ENCODE data around the gene ARHGAP33.

The ARHGAP33 gene

GRCh38 chr19:35811317-35812219 is 36.2 kb downstream of the ARHGAP33 start:
- FAIRE-seq, result no peak
- TF ChIP-seq CTCF (IDR thresholded peaks at IDR 0.05; ENCODE audit: insufficient read depth, missing control alignments), result no peak
- no peak for DNase-seq (ENCODE audit: insufficient read length, low spot score)

DNA sequence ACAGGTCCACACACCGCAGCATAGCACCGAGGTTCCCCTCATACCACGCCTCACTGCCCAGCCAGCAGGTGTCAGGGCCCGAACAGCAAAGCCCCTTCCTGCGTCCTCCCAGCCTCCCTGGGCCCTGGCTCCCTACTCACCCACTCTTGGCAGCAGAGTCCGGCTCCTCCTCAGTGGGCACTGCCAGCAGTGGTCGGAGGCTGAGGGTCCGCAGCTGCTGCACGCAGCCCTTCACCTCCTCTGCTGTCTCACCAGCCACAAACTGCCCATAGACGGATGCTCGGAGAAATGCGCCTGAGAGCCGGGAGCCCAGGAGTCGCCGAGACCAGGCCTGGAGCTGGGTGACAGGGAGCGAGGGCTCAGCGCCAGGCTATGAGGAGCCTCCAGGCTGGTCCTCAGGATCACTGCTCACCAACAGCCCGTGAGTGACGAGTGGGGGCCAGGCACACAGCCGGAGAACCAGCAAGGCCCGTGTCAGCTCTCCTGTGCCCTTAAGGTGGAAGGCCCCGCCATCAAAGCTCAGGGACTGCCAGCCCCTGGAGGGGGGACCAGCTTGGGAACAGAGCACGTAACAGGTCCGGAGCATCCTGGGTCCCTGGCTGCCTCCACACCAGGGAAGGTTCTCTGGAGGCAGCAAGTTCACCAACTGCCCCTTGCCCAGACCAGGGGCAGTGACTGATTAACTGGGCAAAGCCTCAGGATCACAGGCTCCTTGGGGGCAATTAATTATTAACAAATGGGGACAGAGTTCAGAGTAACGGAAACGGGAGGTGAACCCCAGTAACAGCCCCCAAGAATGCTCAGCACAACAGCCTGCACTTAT is 37.1 kb downstream of the ARHGAP33 start, which contains the start of gene PRODH2:
Gene PRODH2 (minus strand): TSS at position 626 of the 823 bp plus-strand sequence. CDS start 40 bp downstream, at position 586.
- DNase-seq (ENCODE audit: insufficient read length, low spot score) (no peak), FAIRE-seq (no peak)
- TF ChIP-seq CTCF (IDR thresholded peaks at IDR 0.05; ENCODE audit: insufficient read depth, missing control alignments), result no peak

DNA sequence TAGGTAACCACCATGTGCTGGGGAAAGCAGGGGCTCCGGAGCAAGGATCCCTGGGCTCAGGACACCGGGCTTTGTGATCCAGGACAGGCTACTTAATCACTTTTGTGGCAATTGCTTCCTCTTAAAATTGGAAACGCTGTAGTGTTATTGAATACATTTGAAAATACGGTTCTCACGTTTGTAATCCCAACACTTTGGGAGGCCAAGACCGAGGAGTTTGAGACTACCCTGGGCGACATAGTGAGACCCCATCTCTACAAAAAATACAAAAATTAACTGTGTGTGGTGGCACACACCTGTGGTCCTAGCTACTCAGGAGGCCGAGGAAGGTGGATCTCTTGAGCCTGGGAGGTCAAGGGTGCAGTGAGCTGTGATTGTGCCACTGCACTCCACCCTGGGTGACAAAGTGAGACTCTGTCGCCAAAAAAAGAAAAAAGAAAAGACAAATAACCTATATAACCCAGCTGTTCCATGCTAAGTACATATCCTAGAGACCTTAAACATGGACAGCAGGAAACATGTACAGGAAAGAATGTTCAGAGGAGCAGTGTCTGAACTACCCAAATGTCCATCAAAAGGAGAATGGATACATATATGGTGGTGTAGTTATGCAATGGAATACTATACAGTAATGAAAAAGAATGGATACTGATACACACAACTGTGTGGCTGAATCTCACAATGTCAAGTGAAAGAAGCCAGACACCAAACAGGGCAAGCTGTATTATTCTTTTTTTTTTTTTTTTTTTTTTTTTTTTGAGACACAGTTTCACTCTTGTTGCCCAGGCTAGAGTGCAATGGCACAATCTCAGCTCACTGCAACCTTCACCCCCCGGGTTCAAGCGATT is 37.9 kb downstream of the ARHGAP33 start:
- DNase-seq (ENCODE audit: insufficient read length, low spot score), result no peak
- FAIRE-seq, result no peak
- TF ChIP-seq CTCF (IDR thresholded peaks at IDR 0.05; ENCODE audit: insufficient read depth, missing control alignments), result no peak

DNA sequence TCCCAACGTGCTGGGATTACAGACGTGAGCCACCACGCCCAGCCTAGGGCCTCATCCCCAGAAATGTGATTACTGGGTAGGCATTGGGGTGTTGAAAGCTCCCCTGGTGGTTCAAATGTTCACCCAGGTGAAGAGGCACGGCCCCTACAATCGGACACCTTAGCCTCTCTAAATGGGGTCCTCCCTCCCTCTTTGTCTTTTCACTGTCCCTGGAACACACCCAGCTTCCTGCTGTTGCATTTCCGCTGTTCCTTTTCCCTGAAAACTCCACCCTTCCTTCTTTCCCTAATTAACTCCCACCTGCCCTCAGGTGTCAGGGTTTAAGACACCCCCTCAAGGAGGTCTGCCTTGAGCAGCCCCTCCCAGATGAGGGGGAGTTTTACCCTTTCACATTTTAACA is 40.9 kb downstream of the ARHGAP33 start:
- TF ChIP-seq CTCF (IDR thresholded peaks at IDR 0.05; ENCODE audit: insufficient read depth, missing control alignments), result no peak
- FAIRE-seq (no peak), DNase-seq (ENCODE audit: insufficient read length, low spot score) (no peak)

DNA sequence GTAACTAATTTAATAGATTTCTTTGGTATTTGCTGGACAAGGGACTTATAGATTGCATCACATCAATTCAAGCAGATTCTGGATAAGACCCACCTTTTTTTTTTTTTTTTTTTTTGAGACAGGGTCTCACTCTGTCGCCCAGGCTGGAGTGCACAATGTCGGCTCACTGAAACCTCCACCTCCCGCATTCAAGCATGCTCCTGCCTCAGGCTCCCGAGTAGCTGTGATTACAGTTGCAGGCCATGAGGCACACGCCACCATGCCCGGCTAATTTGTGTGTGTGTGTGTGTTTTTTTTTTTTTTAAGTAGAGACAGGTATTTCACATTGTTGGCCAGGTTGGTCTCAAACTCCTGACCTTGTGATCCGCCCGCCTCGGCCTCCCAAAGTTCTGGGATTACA is 41.5 kb downstream of the ARHGAP33 start:
- no peak for FAIRE-seq
- DNase-seq (ENCODE audit: insufficient read length, low spot score), result no peak
- TF ChIP-seq CTCF (IDR thresholded peaks at IDR 0.05; ENCODE audit: insufficient read depth, missing control alignments), result no peak

GRCh38 chr19:35818445-35818844 is 43.1 kb downstream of the ARHGAP33 start:
- TF ChIP-seq CTCF (IDR thresholded peaks at IDR 0.05; ENCODE audit: insufficient read depth, missing control alignments), result no peak
- no peak for DNase-seq (ENCODE audit: insufficient read length, low spot score)

More at GRCh38 chr19:35818445-35818844, 43.1 kb downstream of the ARHGAP33 start:
- FAIRE-seq, result no peak
